Loucy (cell line): ENCODE results near the gene C3orf18.

ENCODE experiments used
- H2AFZ ChIP-seq: fragments of 200-600 bp; sonication (generic); 2 replicates; pipeline ENCODE4 v1.6.0; 2016; ENCODE audit warnings: antibody characterized with exemption, mild to moderate bottlenecking, low read length, moderate library complexity
- H3F3A ChIP-seq: fragments of 200-600 bp; 2 replicates; pipeline ENCODE4 v1.6.0; 2016; ENCODE audit warnings: antibody characterized with exemption, low read depth, mild to moderate bottlenecking
- H3K27me3 ChIP-seq: fragments of 200-600 bp; sonication (generic); 2 replicates; pipeline ENCODE4 v1.6.1; 2014; ENCODE audit warnings: low read length, mild to moderate bottlenecking; ENCODE audit not compliant: insufficient read depth, poor library complexity, severe bottlenecking
- H3K36me3 ChIP-seq: fragments of 200-600 bp; sonication (generic); 2 replicates; pipeline ENCODE4 v1.6.1; 2016; ENCODE audit warnings: low read length; ENCODE audit not compliant: insufficient read depth
- H3K4me1 ChIP-seq: fragments of 200-600 bp; sonication (generic); 2 replicates; pipeline ENCODE4 v1.5.1; 2014; ENCODE audit warnings: low read length, mild to moderate bottlenecking; ENCODE audit not compliant: insufficient read depth, poor library complexity, severe bottlenecking
- H3K4me2 ChIP-seq: fragments of 200-600 bp; sonication (generic); 2 replicates; pipeline ENCODE4 v1.6.0; 2014; ENCODE audit warnings: antibody characterized with exemption, low read length, low read depth, mild to moderate bottlenecking; ENCODE audit not compliant: poor library complexity, severe bottlenecking
- H3K4me3 ChIP-seq: fragments of 200-600 bp; sonication (generic); 2 replicates; pipeline ENCODE4 v1.5.1; 2014; ENCODE audit warnings: low read length, mild to moderate bottlenecking, mixed read lengths; ENCODE audit not compliant: poor library complexity, severe bottlenecking
- H3K79me2 ChIP-seq: fragments of 200-600 bp; sonication (generic); 2 replicates; pipeline ENCODE4 v1.6.1; 2014; ENCODE audit warnings: low read length; ENCODE audit not compliant: insufficient read depth
- H3K9ac ChIP-seq: fragments of 200-600 bp; sonication (generic); 2 replicates; pipeline ENCODE4 v1.6.0; 2014; ENCODE audit warnings: mild to moderate bottlenecking, low read depth, low read length, moderate library complexity; ENCODE audit not compliant: poor library complexity, severe bottlenecking
- H3K9me2 ChIP-seq: fragments of 200-600 bp; sonication (generic); replicated peaks from 2 replicates; pipeline ENCODE4 v1.6.1; 2016; ENCODE audit warnings: low read depth, low read length, mixed read lengths
- H3K9me3 ChIP-seq: fragments of 200-600 bp; sonication (generic); 2 replicates; pipeline ENCODE4 v1.6.1; 2014; ENCODE audit warnings: mild to moderate bottlenecking, antibody characterized with exemption, low read length, low read depth; ENCODE audit not compliant: insufficient read depth
- H4K20me1 ChIP-seq: fragments of 200-600 bp; sonication (generic); 2 replicates; pipeline ENCODE4 v1.6.0; 2014; ENCODE audit warnings: antibody characterized with exemption, low read length, mild to moderate bottlenecking; ENCODE audit not compliant: insufficient read depth, poor library complexity, severe bottlenecking
- CTCF ChIP-seq: fragments of 200-600 bp; sonication (generic); conservative IDR thresholded peaks from 2 replicates; pipeline ENCODE4 v1.5.1; 2014; ENCODE audit warnings: mild to moderate bottlenecking, antibody characterized with exemption, low read length
- EZH2phosphoT487 ChIP-seq: fragments of 200-600 bp; IDR thresholded peaks from 2 replicates; pipeline ENCODE4 v1.6.1; 2018; ENCODE audit warnings: antibody characterized with exemption, mild to moderate bottlenecking, moderate library complexity, borderline replicate concordance

Gene C3orf18

GRCh38 chr3:50545781-50546180 is 21.8 kb downstream of the C3orf18 start:
- Histone ChIP-seq H3K9me2 (no peaks in the 10 kb centered on the region), H3K4me2 (no peak overlapping the region)

GRCh38 chr3:50542177-50543034 is 25.1 kb downstream of the C3orf18 start:
- no peak overlapping the region for H2AFZ ChIP-seq
- H3K9ac ChIP-seq, result no peak overlapping the region
- H4K20me1 ChIP-seq, result no peaks in the 10 kb centered on the region
- H3K4me1 ChIP-seq, result no peaks in the 10 kb centered on the region
- no peaks in the 10 kb centered on the region for H3K79me2 ChIP-seq
- no peaks in the 10 kb centered on the region for H3K9me3 ChIP-seq
- H3F3A ChIP-seq, result no peaks in the 10 kb centered on the region
- no peak overlapping the region for H3K4me2 ChIP-seq
- H3K27me3 ChIP-seq, result no peaks in the 10 kb centered on the region
- no peaks in the 10 kb centered on the region for H3K36me3 ChIP-seq
- H3K9me2 ChIP-seq, result no peaks in the 10 kb centered on the region
- no peak overlapping the region for H3K4me3 ChIP-seq
- TF ChIP-seq EZH2phosphoT487 (no peak), CTCF (peak; percentile 95)

More at GRCh38 chr3:50545781-50546180, 21.8 kb downstream of the C3orf18 start:
- Histone ChIP-seq H4K20me1 (no peaks in the 10 kb centered on the region), H3F3A (no peaks in the 10 kb centered on the region), H3K9ac (no peak overlapping the region), H2AFZ (no peak overlapping the region), H3K36me3 (no peaks in the 10 kb centered on the region), H3K4me3 (no peak overlapping the region), H3K9me3 (no peaks in the 10 kb centered on the region), H3K27me3 (no peaks in the 10 kb centered on the region), H3K79me2 (no peaks in the 10 kb centered on the region), H3K4me1 (no peaks in the 10 kb centered on the region)
- TF ChIP-seq CTCF (no peak), EZH2phosphoT487 (no peak)

GRCh38 chr3:50539356-50540286 is 27.9 kb downstream of the C3orf18 start:
- Histone ChIP-seq H3K27me3 (no peaks in the 10 kb centered on the region), H4K20me1 (no peaks in the 10 kb centered on the region), H3F3A (no peaks in the 10 kb centered on the region), H3K4me2 (no peak overlapping the region), H3K36me3 (no peaks in the 10 kb centered on the region), H3K9me2 (no peaks in the 10 kb centered on the region), H3K9me3 (no peaks in the 10 kb centered on the region), H3K4me3 (no peak overlapping the region), H3K79me2 (no peaks in the 10 kb centered on the region), H2AFZ (no peak overlapping the region), H3K9ac (no peak overlapping the region), H3K4me1 (no peaks in the 10 kb centered on the region)
- no peak for TF ChIP-seq EZH2phosphoT487
- TF ChIP-seq CTCF, result no peak
